NCI-H226 (cell line): ENCODE results near the gene IRF3.
"Not testable (repeated sequence)": the region's sequence is repeated elsewhere in the genome, so short reads cannot be mapped to it uniquely, and the experiment has no call there.

Experiments used
- DNase-seq: peaks from one replicate; pipeline ENCODE4 v3.0.0-alpha.2; 2015

The IRF3 gene

GRCh38 chr19:49642492-49643035 lies 23.1 kb downstream of the IRF3 start:
- no peak for DNase-seq

- peak; percentile 99 for DNase-seq
These were observed 23.8 kb downstream of the IRF3 start, which contains the start of gene SCAF1 for GRCh38 chr19:49641688-49642491. TSS of gene SCAF1 (plus strand) at chr19:49642209. CDS start at chr19:49645027, 2,818 bp downstream.

- DNase-seq, result peak; percentile 100
These were observed 25.4 kb downstream of the IRF3 start, which contains the start of gene RRAS for GRCh38 chr19:49640113-49640898. TSS of gene RRAS (minus strand) at chr19:49640143. CDS start at chr19:49640098, 45 bp downstream.

GRCh38 chr19:49639401-49640112 lies 26.1 kb downstream of the IRF3 start:
- no peak for DNase-seq

GRCh38 chr19:49637821-49638738 lies 27.6 kb downstream of the IRF3 start:
- peak; percentile 90 for DNase-seq

GRCh38 chr19:49636233-49636932 lies 29.3 kb downstream of the IRF3 start:
- DNase-seq, result no peak

- peak; percentile 52 for DNase-seq
These were observed 30.0 kb downstream of the IRF3 start for GRCh38 chr19:49635530-49636232.

GRCh38 chr19:49633273-49633672 lies 32.4 kb downstream of the IRF3 start:
- not testable (repeated sequence) for DNase-seq

- no peak for DNase-seq
These were observed 33.1 kb downstream of the IRF3 start for GRCh38 chr19:49632576-49632975.

- DNase-seq, result no peak
These were observed 34.0 kb downstream of the IRF3 start for GRCh38 chr19:49631610-49632192.

GRCh38 chr19:49631014-49631588 lies 34.6 kb downstream of the IRF3 start:
- DNase-seq, result no peak

GRCh38 chr19:49629659-49630058 lies 36.0 kb downstream of the IRF3 start:
- no peak for DNase-seq

GRCh38 chr19:49626226-49626625 lies 39.4 kb downstream of the IRF3 start:
- DNase-seq, result no peak

GRCh38 chr19:49624967-49625910 lies 40.4 kb downstream of the IRF3 start:
- DNase-seq, result no peak

- not testable (repeated sequence) for DNase-seq
These were observed 47.8 kb downstream of the IRF3 start for GRCh38 chr19:49617860-49618259.

- no peak for DNase-seq
These were observed 48.7 kb downstream of the IRF3 start for GRCh38 chr19:49616945-49617344.

- no peak for DNase-seq
These were observed 49.1 kb downstream of the IRF3 start for GRCh38 chr19:49616532-49616931.

GRCh38 chr19:49615861-49616260 lies 49.8 kb downstream of the IRF3 start:
- no peak for DNase-seq
